Subcutaneous preadipocyte (primary cell): ENCODE results near the gene WDR75. TPM values are rescaled to one million over a fixed set of nuclear protein-coding genes. Genes with fewer than 3 reads are reported as not detected.

Source experiments
- total RNA-seq: library from RNA; depleted of rRNA; stranded (reverse); fragments of >200 nt; gene quantifications from 2 replicates; pipeline ENCODE4 v1.2.3, GENCODE V29; 2012

Gene WDR75
- total RNA-seq = 49.6 and 71.7 TPM in 2 replicates

DNA sequence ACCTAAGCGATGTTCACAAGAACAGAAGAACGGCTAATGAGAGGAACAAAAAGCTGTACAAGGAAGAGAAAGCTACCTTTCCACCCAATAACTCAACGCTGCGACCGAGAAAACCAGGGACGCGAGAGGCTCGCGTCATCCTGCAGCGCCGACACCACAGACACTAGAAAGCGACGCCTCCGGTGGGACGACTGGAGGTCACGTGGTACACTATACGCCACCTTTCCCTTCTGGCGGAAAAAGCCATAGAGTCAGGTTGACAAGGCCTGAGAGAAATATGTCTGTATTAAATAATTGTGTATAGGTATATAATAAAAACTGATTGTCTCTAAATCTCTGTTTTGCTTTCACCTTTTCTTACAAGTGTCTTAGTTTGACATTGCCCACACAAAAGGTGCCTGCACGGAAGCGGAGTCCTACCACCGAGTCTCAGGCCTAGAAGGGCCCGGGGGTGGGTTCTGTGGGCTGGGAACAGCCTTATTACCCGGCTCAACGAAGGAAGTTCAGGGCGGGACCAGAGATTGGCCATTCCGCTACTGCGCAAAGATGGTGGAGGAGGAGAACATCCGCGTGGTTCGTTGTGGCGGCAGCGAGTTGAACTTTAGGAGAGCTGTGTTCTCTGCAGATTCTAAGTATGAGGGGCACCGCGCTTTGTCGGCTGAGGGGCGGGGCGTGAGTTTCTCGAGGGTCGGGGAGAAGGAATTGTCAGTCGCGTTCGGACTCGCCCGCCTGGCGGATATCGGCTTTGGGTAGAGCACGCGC lies at the start of gene WDR75:
TSS of gene WDR75 (plus strand) at position 528 of the 762 bp plus-strand sequence. CDS start at position 547, 19 bp downstream.

Other genes with a start within 250 kb of the WDR75 start
- 0.39 and 0.73 TPM in 2 replicates for gene SLC40A1, start 139.3 kb downstream of the WDR75 start, total RNA-seq
- 48.9 and 57.3 TPM in 2 replicates for gene ASNSD1, start 220.0 kb downstream of the WDR75 start, total RNA-seq
- 7.4 and 9.9 TPM in 2 replicates for gene ANKAR, start 233.2 kb downstream of the WDR75 start, total RNA-seq